Glomerular visceral epithelial cell (primary cell): ENCODE data around the gene ZNF592.
"Not testable (repeated sequence)": the region's sequence is repeated elsewhere in the genome, so short reads cannot be mapped to it uniquely, and the experiment has no call there.

ENCODE experiments used
- DNase-seq: peaks from one replicate; pipeline ENCODE4 v3.0.0-alpha.2; 2016; ENCODE audit errors: extremely low spot score

The ZNF592 gene

GRCh38 chr15:84749111-84749991 is 959 bp downstream of the ZNF592 start:
- peak; percentile 54 for DNase-seq

- DNase-seq = no peak
These were observed 2.2 kb downstream of the ZNF592 start for GRCh38 chr15:84750583-84751092.

DNA sequence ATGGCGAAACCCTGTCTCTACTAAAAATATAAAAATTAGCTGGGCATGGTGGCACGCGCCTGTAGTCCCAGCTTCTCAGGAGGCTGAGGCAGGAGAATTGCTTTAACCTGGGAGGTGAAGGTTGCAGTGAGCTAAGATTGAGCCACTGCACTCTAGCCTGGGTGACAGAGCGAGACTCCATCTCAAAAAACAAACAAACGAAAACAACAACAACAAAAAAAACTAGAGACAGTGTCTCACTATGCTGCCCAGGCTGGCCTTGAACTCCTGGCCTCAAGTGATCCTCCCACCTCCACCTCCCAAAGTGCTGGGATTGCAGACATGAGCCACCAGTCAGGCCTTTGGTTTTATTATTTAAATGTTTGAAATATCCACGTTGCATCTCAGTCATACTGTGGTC is 3.3 kb downstream of the ZNF592 start:
- not testable (repeated sequence) for DNase-seq

DNA sequence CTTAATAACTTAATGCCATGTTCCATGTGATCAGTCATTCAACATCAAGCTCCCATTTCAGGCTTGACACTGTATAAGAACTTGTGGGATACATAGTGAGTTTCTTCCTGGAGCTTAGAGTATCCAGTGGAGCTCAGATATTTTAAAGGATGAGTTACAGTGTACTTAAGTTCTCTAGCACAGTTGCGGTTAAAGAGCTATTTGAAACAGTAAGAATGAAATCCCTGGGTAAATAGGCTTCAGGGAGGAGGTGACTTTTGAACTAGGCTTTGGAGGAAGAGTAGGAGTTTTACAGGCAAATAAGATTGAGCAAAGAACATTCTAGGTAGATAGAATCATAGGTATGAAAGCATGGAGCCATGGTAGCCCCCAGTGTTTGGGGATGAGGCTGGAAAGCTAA is 3.8 kb downstream of the ZNF592 start:
- DNase-seq = no peak

GRCh38 chr15:84752700-84753099 is 4.3 kb downstream of the ZNF592 start:
- DNase-seq = peak; percentile 26

- not testable (repeated sequence) for DNase-seq
These were observed 6.5 kb downstream of the ZNF592 start for GRCh38 chr15:84754889-84755288.

DNA sequence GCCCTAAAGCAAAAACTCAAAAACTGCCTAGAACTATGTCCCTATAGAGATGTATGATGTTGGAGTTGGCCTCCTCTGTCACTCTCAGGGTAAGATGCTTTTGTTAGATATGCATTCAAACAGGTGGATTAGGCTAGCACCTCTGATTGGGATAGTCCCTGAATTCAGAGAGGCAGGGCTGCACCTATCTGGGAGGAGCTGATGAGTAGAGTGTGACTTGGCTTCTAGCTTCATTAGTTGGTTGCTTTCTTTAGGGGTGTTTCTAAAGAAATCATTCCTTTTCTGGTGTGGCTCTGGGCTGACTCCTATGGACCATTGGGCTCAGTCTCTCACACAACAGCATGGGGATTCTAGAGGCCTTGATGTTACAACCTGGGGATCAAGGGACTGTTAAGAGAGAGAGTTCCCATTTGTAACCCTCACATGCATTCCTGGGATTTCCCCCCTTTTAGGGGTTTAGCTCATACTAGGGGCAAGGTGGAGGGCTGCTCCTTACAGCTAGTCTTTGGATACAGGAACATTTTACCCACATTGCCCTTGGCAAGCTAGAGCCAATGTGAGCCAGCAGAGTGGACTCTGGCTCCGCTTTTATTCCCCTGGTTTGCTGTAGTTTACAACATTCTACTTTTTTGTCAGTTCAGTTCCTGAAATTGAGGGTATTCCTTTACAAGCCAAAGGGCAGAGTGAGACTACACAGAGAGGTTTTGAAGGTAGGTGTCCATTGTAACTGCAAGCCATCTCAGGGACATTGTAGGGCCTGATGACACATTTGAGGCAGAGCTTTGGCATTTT is 7.5 kb downstream of the ZNF592 start:
- DNase-seq = no peak

DNA sequence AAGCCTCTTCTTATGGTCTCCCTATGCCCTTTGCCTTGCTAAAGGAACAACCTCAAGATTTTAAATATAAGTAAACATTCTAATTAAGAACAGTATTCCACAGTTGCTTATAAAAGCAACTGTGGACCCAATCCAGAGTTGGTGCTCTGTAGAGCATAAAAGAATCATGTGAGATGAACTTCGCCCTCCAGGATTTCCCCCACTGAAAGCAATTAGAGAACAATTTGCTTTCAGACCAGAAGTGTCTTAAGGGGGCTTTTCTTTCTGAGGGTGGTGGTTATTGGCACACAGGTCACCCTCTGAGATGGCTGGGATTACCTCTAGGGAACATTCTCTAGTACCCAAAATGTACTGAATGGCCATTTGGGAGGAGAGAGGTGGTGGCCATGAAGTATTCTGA is 10.6 kb downstream of the ZNF592 start:
- DNase-seq = no peak

DNA sequence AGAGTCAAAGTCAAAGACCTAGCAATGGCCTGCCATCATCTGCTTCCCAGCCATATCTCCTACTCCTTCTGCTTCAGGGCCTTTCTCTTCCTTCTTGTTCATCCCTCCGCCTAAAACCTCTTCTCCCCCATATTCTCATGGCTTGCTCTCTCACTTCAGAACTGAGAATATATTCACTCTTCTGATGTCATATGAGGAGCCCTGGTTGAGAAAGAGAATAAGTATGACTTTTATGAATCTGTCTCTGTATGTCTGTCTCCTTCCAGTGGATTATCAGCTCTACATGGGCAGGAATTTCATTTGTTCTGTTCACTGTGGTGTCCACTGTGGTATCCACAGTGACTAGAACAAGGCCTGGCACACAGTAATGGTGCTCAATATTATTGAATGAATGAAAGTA is 11.8 kb downstream of the ZNF592 start:
- DNase-seq = no peak

- DNase-seq = no peak
These were observed 13.3 kb downstream of the ZNF592 start for GRCh38 chr15:84761607-84762131.

GRCh38 chr15:84762840-84763572 is 14.6 kb downstream of the ZNF592 start:
- DNase-seq = no peak

GRCh38 chr15:84764585-84764984 is 16.2 kb downstream of the ZNF592 start:
- no peak for DNase-seq

GRCh38 chr15:84764989-84765388 is 16.6 kb downstream of the ZNF592 start:
- DNase-seq = no peak

- no peak for DNase-seq
These were observed 17.3 kb downstream of the ZNF592 start for GRCh38 chr15:84765675-84766074.

DNA sequence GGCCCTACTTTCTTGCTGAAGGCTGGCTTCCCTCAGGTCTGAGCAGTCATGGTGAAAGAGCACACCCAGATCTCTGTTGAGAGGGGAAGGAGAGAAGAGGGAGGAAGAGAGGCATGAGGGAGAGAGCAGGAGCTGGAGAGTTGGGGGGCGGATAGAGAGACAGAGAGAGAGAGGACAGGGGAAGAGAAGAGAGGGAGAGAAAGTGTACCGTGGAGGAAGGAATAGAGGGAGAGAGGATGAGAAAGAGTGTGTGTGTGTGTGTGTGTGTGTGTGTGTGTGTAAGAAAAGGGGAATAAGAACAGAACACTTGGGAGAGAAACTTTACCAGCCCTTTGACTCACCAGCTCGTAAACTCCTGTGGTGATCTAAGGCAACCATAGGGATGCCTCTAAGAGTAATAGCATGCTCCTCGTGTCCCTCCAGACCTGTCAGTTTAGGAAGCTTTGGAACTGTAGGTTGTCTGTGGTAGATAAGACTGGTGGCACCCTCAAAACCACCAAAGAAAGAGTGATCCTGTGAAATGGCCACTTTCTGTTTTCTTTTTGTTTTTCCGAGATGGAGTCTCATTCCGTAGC is 18.2 kb downstream of the ZNF592 start:
- DNase-seq = no peak

GRCh38 chr15:84772031-84772430 is 23.6 kb downstream of the ZNF592 start:
- DNase-seq = no peak

GRCh38 chr15:84772467-84772866 is 24.1 kb downstream of the ZNF592 start:
- DNase-seq = no peak

GRCh38 chr15:84773716-84774115 is 25.3 kb downstream of the ZNF592 start:
- DNase-seq = no peak

DNA sequence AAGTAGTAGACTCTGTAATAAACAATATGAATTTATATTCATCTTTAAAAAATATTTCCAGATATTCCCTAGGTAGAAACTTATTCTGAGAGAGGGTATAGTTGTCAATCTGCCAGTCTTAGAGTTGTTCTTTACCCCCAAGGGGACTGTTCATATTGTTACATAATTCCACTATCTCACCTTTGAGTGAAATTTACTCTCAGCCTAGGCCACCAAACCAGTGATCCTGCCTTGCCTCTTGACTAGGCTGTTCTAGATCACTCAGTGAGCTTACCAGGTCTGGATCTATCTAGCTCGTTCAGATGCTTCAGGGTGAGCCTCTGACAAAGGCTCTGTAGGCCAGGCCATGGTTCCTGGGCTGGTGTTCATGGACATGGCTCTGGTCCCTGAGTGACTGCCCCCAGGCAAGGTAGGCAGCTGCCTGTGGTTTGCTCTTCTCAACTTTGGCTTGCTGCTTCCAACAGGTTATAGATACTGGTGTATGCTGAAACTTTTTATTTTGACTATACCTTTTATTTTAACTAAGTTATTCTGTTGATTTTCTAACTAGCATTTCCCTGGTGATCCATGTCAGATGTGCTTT is 27.6 kb downstream of the ZNF592 start:
- DNase-seq = no peak

- no peak for DNase-seq
These were observed 29.8 kb downstream of the ZNF592 start for GRCh38 chr15:84778194-84778593.

GRCh38 chr15:84780492-84780891 is 32.1 kb downstream of the ZNF592 start:
- DNase-seq = no peak
